ENCODE results near the gene NPR3.

DNA sequence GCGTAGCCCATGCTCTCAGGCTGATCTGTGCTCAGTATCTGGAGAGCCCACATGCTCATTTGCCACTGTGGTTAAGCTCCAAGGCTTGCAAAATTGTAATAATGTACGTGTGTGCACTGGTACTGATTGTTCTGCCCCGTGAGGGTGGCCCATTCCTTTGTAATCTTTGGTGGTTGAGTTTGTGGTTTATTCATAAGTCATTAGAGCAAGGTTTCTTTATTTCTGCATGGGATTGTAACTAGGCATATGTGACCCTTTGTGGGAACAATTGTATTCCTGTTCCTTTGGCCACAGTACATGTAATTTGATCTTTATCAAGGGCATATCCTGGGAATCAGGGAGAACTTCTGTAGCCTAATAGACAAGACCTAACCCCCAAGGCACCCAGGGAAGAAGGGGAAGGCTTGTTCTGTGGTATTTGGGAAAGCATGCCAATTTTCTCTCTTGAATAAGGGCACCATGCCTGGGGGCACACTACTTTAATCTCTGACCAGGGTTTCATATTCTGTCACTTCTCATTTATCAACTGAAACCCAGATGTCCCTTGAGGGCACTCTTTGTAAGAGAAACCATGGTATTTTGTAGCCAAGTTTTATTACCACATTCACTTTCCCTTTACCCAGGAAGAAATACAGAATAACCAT, 74.6 kb downstream of the NPR3 start:
- no peak for TF ChIP-seq POLR2A (IDR thresholded peaks at IDR 0.05)
- TF ChIP-seq, protein P1, sequence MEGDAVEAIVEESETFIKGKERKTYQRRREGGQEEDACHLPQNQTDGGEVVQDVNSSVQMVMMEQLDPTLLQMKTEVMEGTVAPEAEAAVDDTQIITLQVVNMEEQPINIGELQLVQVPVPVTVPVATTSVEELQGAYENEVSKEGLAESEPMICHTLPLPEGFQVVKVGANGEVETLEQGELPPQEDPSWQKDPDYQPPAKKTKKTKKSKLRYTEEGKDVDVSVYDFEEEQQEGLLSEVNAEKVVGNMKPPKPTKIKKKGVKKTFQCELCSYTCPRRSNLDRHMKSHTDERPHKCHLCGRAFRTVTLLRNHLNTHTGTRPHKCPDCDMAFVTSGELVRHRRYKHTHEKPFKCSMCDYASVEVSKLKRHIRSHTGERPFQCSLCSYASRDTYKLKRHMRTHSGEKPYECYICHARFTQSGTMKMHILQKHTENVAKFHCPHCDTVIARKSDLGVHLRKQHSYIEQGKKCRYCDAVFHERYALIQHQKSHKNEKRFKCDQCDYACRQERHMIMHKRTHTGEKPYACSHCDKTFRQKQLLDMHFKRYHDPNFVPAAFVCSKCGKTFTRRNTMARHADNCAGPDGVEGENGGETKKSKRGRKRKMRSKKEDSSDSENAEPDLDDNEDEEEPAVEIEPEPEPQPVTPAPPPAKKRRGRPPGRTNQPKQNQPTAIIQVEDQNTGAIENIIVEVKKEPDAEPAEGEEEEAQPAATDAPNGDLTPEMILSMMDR (IDR thresholded peaks at IDR 0.05 in 4 of 5, conservative IDR thresholded peaks at IDR 0.05 in 1 of 5) = no peak
